IMR-90 (cell line): ENCODE results near the gene GPRC5B. TPM values are rescaled to one million over a fixed set of nuclear protein-coding genes. Genes with fewer than 3 reads are reported as not detected.

Source experiments
- ATAC-seq: fragments of 200-7000 bp; cut with Tn5 transposase; 2 replicates; pipeline ENCODE4 v1.9.1; 2020; ENCODE audit warnings: low read depth, mild to moderate bottlenecking, moderate library complexity
- BruUV-seq: library from RNA; stranded (reverse); fragments of 400-500 nt; replicated peaks from 2 replicates; lab custom pipeline; 2021; lab: Mats Ljungman, UMichigan
- CTCF ChIA-PET: fragments of 300-600 bp; formaldehyde crosslinking; extraction: SDS; loops from one replicate; lab custom pipeline; 2021; ENCODE audit warnings: antibody characterized with exemption; lab: Yijun Ruan, JAX
- POLR2A ChIA-PET: fragments of 300-600 bp; sonication (Branson Sonifier 250); formaldehyde crosslinking; loops from one replicate; lab custom pipeline; 2022; ENCODE audit warnings: antibody characterized with exemption; ENCODE audit not compliant: unreplicated experiment; lab: Charles Lee
- DNase-seq: peaks from one replicate; pipeline ENCODE4 v3.0.0; 2013
- H2AFZ ChIP-seq: replicated peaks from 2 replicates; pipeline ENCODE3; 2013; ENCODE audit warnings: low read length, mild to moderate bottlenecking; ENCODE audit not compliant: poor library complexity
- H2AK5ac ChIP-seq: 2 replicates; pipeline ENCODE4 v1.6.1; 2013; ENCODE audit warnings: low read depth, low read length, inconsistent platforms
- H2AK9ac ChIP-seq: replicated peaks from 2 replicates; pipeline ENCODE3; 2013; ENCODE audit warnings: mild to moderate bottlenecking, low read depth, low read length, moderate library complexity; ENCODE audit not compliant: poor library complexity
- H2BK120ac ChIP-seq: 2 replicates; pipeline ENCODE4 v1.6.1; 2013; ENCODE audit warnings: low read depth, low read length, inconsistent platforms
- H2BK15ac ChIP-seq: 3 replicates; pipeline ENCODE4 v1.6.1; 2013; ENCODE audit warnings: low read depth, low read length, inconsistent platforms
- H2BK20ac ChIP-seq: 2 replicates; pipeline ENCODE4 v1.6.1; 2013; ENCODE audit warnings: low read depth, mild to moderate bottlenecking, inconsistent platforms, low read length, moderate library complexity
- H2BK5ac ChIP-seq: 2 replicates; pipeline ENCODE4 v1.6.1; 2013; ENCODE audit warnings: mild to moderate bottlenecking, low read depth, low read length, inconsistent platforms; ENCODE audit not compliant: poor library complexity, severe bottlenecking
- H3K14ac ChIP-seq: replicated peaks from 2 replicates; pipeline ENCODE4 v1.6.1; 2013; ENCODE audit warnings: low read depth, low read length, inconsistent platforms
- H3K18ac ChIP-seq: 2 replicates; pipeline ENCODE4 v1.6.1; 2013; ENCODE audit warnings: low read depth, low read length, control low read depth
- H3K23ac ChIP-seq: 2 replicates; pipeline ENCODE4 v1.6.1; 2013; ENCODE audit warnings: low read depth, low read length, inconsistent platforms
- H3K27ac ChIP-seq: 2 replicates; pipeline ENCODE4 v1.5.1; 2013; ENCODE audit warnings: mild to moderate bottlenecking, control low read depth, low read length; ENCODE audit not compliant: insufficient read depth
- H3K27me3 ChIP-seq: 2 replicates; pipeline ENCODE4 v1.6.1; 2013; ENCODE audit warnings: low read length; ENCODE audit not compliant: control insufficient read depth, insufficient read depth
- H3K36me3 ChIP-seq: 2 replicates; pipeline ENCODE4 v1.6.1; 2013; ENCODE audit warnings: low read length, mixed read lengths; ENCODE audit not compliant: control insufficient read depth, insufficient read depth
- H3K4ac ChIP-seq: 2 replicates; pipeline ENCODE4 v1.6.1; 2013; ENCODE audit warnings: low read depth, low read length, inconsistent platforms
- H3K4me1 ChIP-seq: 2 replicates; pipeline ENCODE4 v1.6.1; 2013; ENCODE audit warnings: low read length, mixed read lengths; ENCODE audit not compliant: control insufficient read depth, insufficient read depth
- H3K4me2 ChIP-seq: 2 replicates; pipeline ENCODE4 v1.6.1; 2013; ENCODE audit warnings: low read depth, mild to moderate bottlenecking, control low read depth, low read length, moderate library complexity
- H3K4me3 ChIP-seq: 2 replicates; pipeline ENCODE4 v1.5.1; 2013; ENCODE audit warnings: low read depth, mild to moderate bottlenecking, control low read depth, low read length, moderate library complexity; ENCODE audit not compliant: insufficient read depth
- H3K56ac ChIP-seq: 2 replicates; pipeline ENCODE4 v1.6.1; 2013; ENCODE audit warnings: low read length, inconsistent platforms; ENCODE audit not compliant: insufficient read depth; ENCODE audit errors: extremely low read depth
- H3K79me1 ChIP-seq, 2 experiments: 2 replicates each; pipeline ENCODE4 v1.6.1; 2013; ENCODE audit warnings: low read length in 2 of 2, inconsistent platforms in 1 of 2, low read depth in 1 of 2
- H3K9ac ChIP-seq: 2 replicates; pipeline ENCODE4 v1.6.1; 2013; ENCODE audit warnings: low read depth, low read length, control low read depth
- H3K9me1 ChIP-seq: 2 replicates; pipeline ENCODE4 v1.6.1; 2013; ENCODE audit warnings: low read length, inconsistent platforms; ENCODE audit not compliant: insufficient read depth
- H3K9me3 ChIP-seq: 2 replicates; pipeline ENCODE4 v1.6.1; 2013; ENCODE audit warnings: low read length; ENCODE audit not compliant: control insufficient read depth, insufficient read depth
- H4K20me1 ChIP-seq: 2 replicates; pipeline ENCODE4 v1.6.1; 2013; ENCODE audit warnings: low read length, inconsistent platforms; ENCODE audit not compliant: insufficient read depth
- H4K5ac ChIP-seq: 2 replicates; pipeline ENCODE4 v1.6.1; 2013; ENCODE audit warnings: mild to moderate bottlenecking, low read depth, low read length, control low read depth
- H4K8ac ChIP-seq, 2 experiments: 2 replicates each; pipeline ENCODE4 v1.6.1; 2013; ENCODE audit warnings: low read depth in 2 of 2, low read length in 2 of 2, control low read depth in 1 of 2, inconsistent platforms in 1 of 2
- H4K91ac ChIP-seq: 2 replicates; pipeline ENCODE4 v1.6.1; 2013; ENCODE audit warnings: low read depth, low read length, inconsistent platforms; ENCODE audit not compliant: insufficient read depth
- CHD1 ChIP-seq: IDR thresholded peaks from 2 replicates; pipeline ENCODE4 v1.6.1; 2012; ENCODE audit warnings: low read depth, low read length, improper control_type of control experiment
- MAZ ChIP-seq: IDR thresholded peaks from 2 replicates; pipeline ENCODE4 v1.6.1; 2012; ENCODE audit warnings: low read depth, mild to moderate bottlenecking, low read length, improper control_type of control experiment, moderate library complexity, borderline replicate concordance
- NFE2L2 ChIP-seq: fragments of 150-350 bp; IDR thresholded peaks from 2 replicates; pipeline ENCODE4 v1.6.1; 2016; ENCODE audit warnings: low read depth, mild to moderate bottlenecking, low read length
- SMC3 ChIP-seq: fragments of 150-350 bp; IDR thresholded peaks from 2 replicates; pipeline ENCODE4 v1.6.1; 2016; ENCODE audit warnings: low read depth, mild to moderate bottlenecking, antibody characterized with exemption, low read length, moderate library complexity
- WGBS, 2 experiments: methylation state at CpG; one replicate each; pipeline versions ENCODE4 v1.1.5 to v1.1.7; 2013; ENCODE audit warnings: missing lambda C conversion rate in 2 of 2; ENCODE audit not compliant: insufficient read length in 1 of 2; ENCODE audit errors: extremely low coverage in 2 of 2; 5-methylcytosine and 5-hydroxymethylcytosine counted together
- dilution Hi-C: fragments of 300-500 bp; cut with HindIII; formaldehyde crosslinking; loops from one replicate; pipeline ENCODE4 v1.14.3; 2018; ENCODE audit warnings: low sequenced_read_pairs; ENCODE audit not compliant: unreplicated experiment
- in situ Hi-C: fragments of 300-500 bp; cut with MboI; formaldehyde crosslinking; loops from 3 replicates; pipeline ENCODE4 v1.14.3; 2019; ENCODE audit warnings: low sequenced_read_pairs, inconsistent platforms, mixed read lengths
- intact Hi-C: fragments of 100-400 bp; cut with micrococcal nuclease; formaldehyde crosslinking; loops from 2 replicates; pipeline ENCODE4 v1.10.0; 2022
- polyA plus RNA-seq, 3 experiments: library from polyadenylated mRNA; depleted of rRNA; stranded (reverse); fragments of >200 nt; gene quantifications; 2 replicates each; pipeline ENCODE4 v1.2.3, GENCODE V29; 2012; ENCODE audit warnings: low replicate concordance in 1 of 3
- total RNA-seq: library from RNA; depleted of rRNA; stranded (reverse); fragments of >200 nt; gene quantifications from 2 replicates; pipeline ENCODE4 v1.2.3, GENCODE V29; 2012

Gene GPRC5B
- total and polyA plus RNA-seq, 2 of the 4 experiments (the other 2 are of a cell fraction) = 2.5 to 8.5 TPM

DNA sequence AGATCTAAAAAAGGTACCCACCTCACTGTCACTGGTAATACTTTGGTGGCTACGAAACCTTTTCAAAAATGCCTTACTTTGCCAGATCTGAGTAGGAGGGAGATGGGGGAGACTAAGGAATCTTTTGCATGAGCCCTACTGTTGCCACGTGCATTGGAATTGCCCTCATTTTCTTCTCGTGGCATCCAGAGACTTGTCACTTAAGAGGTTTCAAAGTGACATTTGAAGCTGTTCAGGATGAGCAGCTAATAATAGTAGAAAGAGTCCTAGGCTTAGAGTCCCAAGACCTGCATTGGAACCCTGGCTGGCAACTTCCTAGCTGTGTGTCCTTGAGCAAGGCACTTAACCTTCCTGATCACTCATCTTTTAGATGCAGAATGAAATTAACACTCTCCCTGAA, 43.5 kb downstream of the GPRC5B start:
- WGBS, 2 experiments = no CpG with 5 or more reads among the region's 3 CpGs
- Histone ChIP-seq H2BK5ac (no peak overlapping the region), H2BK20ac (no peak overlapping the region; the same call in 1 of the 2 replicates), H3K9me1 (no peaks in the 10 kb centered on the region), H3K14ac (no peak overlapping the region), H4K5ac (no peak overlapping the region), H3K36me3 (no peaks in the 10 kb centered on the region), H4K20me1 (no peaks in the 10 kb centered on the region), H2BK120ac (no peak overlapping the region), H2AFZ (no peak overlapping the region), H3K4me3 (no peak overlapping the region), H3K9me3 (no peaks in the 10 kb centered on the region), H3K79me1 (no peaks in the 10 kb centered on the region), H3K27me3 (no peaks in the 10 kb centered on the region; the same call in 1 of the 2 replicates), H2BK15ac (no peak overlapping the region), H3K27ac (no peak overlapping the region), H4K91ac (no peak overlapping the region), H4K8ac (no peak overlapping the region), H2AK9ac (no peak overlapping the region), H3K4me1 (peaks cover 7% of the 10 kb centered on the region), H3K9ac (no peak overlapping the region), H2AK5ac (no peak overlapping the region), H3K4me2 (no peak overlapping the region), H3K56ac (no peak overlapping the region), H3K4ac (no peak overlapping the region), H3K18ac (no peak overlapping the region), H3K23ac (no peak overlapping the region)
- no TSS peak for BruUV-seq
- in situ Hi-C loops (no loop called here), dilution Hi-C loops (no loop called here), intact Hi-C loops (no loop called here)
- CTCF ChIA-PET = interaction anchor here (0.8 kb wide), 1 partner anchor 13 kb away, joined by 3 read pairs; no protein-coding TSS in a partner anchor
- POLR2A ChIA-PET = no interaction called here
- DNase-seq = no peak
- no peak for TF ChIP-seq MAZ
- no peak for TF ChIP-seq NFE2L2
- no peak for TF ChIP-seq CHD1
- no peak for TF ChIP-seq SMC3
- ATAC-seq = no peak
